NCI-H1092 treated with DMSO at 0.1 percent for 48 hours (cell line): Measurements from ENCODE around the gene ZNF284.

Experiments used
- DNase-seq: peaks from one replicate; lab custom pipeline; 2025; lab: John Stamatoyannopoulos, UW

Gene ZNF284

GRCh38 chr19:44071824-44072542 is at the start of gene ZNF284:
ZNF284 (plus strand) TSS chr19:44072159; CDS start chr19:44076390, 4,231 bp downstream.
- DNase-seq, result peak; percentile 65

- DNase-seq, result no peak
Observed at GRCh38 chr19:44024900-44025216, 47.1 kb upstream of the ZNF284 start.

- peak; percentile 46 for DNase-seq
Observed at GRCh38 chr19:44025217-44025936, 46.6 kb upstream of the ZNF284 start, which contains the start of gene ZNF222. ZNF222 (plus strand) TSS chr19:44025379; CDS start chr19:44025437, 58 bp downstream.

GRCh38 chr19:44026622-44027021 is 45.3 kb upstream of the ZNF284 start:
- no peak for DNase-seq

- no peak for DNase-seq
Observed at GRCh38 chr19:44032001-44032610, 39.9 kb upstream of the ZNF284 start.

- no peak for DNase-seq
Observed at GRCh38 chr19:44042147-44042546, 29.8 kb upstream of the ZNF284 start.

- DNase-seq, result peak; percentile 34
Observed at GRCh38 chr19:44050740-44051649, 21.0 kb upstream of the ZNF284 start.

- DNase-seq, result peak; percentile 92
Observed at GRCh38 chr19:44051650-44052402, 20.1 kb upstream of the ZNF284 start, which contains the start of gene ZNF223. ZNF223 (plus strand) TSS chr19:44052036; CDS start chr19:44055177, 3,141 bp downstream.

- DNase-seq, result no peak
Observed at GRCh38 chr19:44055870-44056269, 16.1 kb upstream of the ZNF284 start.

- no peak for DNase-seq
Observed at GRCh38 chr19:44059229-44059628, 12.7 kb upstream of the ZNF284 start.

GRCh38 chr19:44061038-44061437 is 10.9 kb upstream of the ZNF284 start:
- no peak for DNase-seq

GRCh38 chr19:44066305-44066704 is 5.7 kb upstream of the ZNF284 start:
- DNase-seq, result no peak

- no peak for DNase-seq
Observed at GRCh38 chr19:44069415-44069814, 2.5 kb upstream of the ZNF284 start.

- no peak for DNase-seq
Observed at GRCh38 chr19:44072543-44073401, 813 bp downstream of the ZNF284 start.

GRCh38 chr19:44076325-44076724 is 4.4 kb downstream of the ZNF284 start:
- DNase-seq, result no peak

- no peak for DNase-seq
Observed at GRCh38 chr19:44092108-44092507, 20.1 kb downstream of the ZNF284 start.

- peak; percentile 85 for DNase-seq
Observed at GRCh38 chr19:44093931-44094765, 22.2 kb downstream of the ZNF284 start, which contains the start of gene ZNF224. ZNF224 (plus strand) TSS chr19:44094361; CDS start chr19:44097874, 3,513 bp downstream.

- DNase-seq, result no peak
Observed at GRCh38 chr19:44107751-44108150, 35.8 kb downstream of the ZNF284 start.

- DNase-seq, result no peak
Observed at GRCh38 chr19:44109458-44109857, 37.5 kb downstream of the ZNF284 start.
